A172 (cell line): ENCODE data around the gene SERPINB4. TPM values are rescaled to one million over a fixed set of nuclear protein-coding genes. Genes with fewer than 3 reads are reported as not detected.
A peak's percentile ranks its signal among the peaks of the same experiment; 100 is the strongest.
"Not testable (repeated sequence)": the region's sequence is repeated elsewhere in the genome, so short reads cannot be mapped to it uniquely, and the experiment has no call there.

Experiments
- DNase-seq: peaks from one replicate; pipeline ENCODE4 v3.0.0-alpha.2; 2015; ENCODE audit warnings: low spot score
- total RNA-seq: library from RNA; depleted of rRNA; stranded (reverse); fragments of >200 nt; shearing (Covaris generic); gene quantifications from 2 replicates; pipeline ENCODE4 v1.2.3, GENCODE V29; 2014; rRNA removed

SERPINB4 gene
- not detected in 2 replicates for total RNA-seq

DNA sequence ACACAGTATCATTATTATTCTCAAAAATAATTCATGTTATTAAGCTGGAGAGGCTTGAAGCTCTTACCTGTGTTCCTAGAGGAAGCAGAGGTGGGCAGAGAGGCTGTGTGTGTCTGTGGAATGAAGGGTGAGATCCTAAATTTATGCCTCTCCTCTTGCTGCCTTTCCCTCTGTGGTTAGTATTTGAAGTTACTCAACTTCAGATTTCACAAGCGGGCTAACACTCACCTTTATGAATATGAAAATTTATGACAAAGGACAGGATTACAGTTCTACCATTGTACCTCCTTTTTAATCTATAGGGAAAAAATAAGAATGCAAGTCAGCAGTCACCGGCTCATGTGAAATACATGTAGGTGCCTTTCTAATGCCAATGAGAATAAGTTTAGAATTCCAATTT, at the start of gene SERPINB4:
Gene SERPINB4, minus strand, starts transcription at position 115 of the 400 bp plus-strand sequence. CDS start 679 bp downstream, outside the sequence.
- DNase-seq, result not testable (repeated sequence)

DNA sequence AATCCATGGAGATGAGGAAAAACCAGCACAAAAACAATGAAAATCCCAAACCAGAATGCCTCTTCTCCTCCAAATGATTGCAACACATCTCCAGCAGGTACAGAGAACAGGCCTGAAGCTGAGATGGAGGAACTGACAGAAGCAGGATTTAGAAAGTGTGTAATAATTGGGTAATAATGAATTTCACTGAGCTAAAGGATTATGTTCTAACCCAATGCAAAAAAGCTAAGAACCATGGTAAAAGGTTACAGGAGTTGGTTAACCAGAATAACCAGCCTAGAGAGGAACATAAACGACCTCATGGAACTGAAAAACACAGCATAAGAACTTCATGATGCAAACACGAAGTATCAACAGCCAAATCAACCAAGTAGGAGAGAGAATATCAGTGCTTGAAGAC, 45.0 kb upstream of the SERPINB4 start:
- DNase-seq, result no peak

- no peak for DNase-seq
These were observed 42.8 kb upstream of the SERPINB4 start for GRCh38 chr18:63686871-63687270.

GRCh38 chr18:63684718-63685117, 40.7 kb upstream of the SERPINB4 start:
- no peak for DNase-seq

GRCh38 chr18:63683890-63684289, 39.8 kb upstream of the SERPINB4 start:
- no peak for DNase-seq

DNA sequence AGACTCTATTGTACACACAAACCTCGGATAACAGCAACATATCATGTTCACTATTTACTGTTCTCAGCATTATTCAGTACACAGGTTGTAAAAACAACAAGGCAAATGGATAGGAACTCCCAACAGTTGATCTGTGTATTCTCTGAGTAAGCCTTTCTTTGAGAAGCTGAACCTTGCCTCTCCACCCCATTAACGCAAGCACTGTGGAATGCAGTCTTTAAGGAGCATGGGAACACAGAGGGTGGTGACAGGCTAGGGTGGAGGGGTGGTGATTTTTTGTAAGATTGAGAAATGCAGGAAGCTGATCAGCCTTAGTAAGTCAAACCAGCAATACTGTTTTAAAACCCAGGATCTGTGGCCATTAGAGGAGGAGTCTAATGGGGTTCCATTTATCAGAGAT, 39.1 kb upstream of the SERPINB4 start:
- DNase-seq, result peak; percentile 26

DNA sequence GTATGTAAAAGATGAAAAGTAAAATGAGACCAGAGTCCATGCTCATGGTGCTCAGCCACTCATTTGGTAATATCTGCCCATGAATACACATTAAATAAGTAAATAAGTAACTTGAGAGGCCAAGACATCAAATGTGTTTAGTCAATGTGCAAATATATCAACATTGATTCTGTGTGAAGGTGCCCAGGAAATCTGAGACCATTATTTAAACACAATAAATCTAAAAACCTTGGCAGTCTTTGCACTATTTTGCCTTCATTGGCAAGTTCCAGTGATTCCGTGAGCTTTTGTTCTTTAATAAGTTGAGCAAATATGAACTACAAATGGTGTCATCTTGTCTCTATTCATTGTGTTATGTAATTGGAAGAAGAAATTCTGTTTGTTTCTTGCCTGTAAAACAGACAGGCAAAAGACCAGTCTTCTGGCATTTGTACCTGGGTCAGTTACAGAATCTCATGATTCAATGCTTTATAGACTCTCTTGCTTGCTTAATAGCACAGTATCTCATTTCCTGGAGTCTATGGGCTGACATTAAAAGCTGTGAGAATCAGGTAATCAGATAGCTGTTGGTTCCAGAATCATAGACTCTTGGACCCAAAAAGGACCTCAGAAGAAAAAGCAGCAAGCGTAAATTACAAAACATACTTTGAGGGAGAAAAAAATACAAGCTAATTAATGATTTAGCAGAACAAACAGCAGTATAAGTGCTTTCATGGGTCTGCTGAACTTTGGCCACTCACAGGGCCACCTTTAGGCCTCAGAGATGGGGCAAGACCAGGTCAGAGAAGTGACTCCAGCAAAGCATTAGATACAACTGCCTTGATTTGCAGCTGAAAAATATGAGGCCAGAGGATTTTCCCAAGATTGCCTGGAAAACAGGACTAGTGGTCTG, 37.6 kb upstream of the SERPINB4 start:
- DNase-seq, result no peak

DNA sequence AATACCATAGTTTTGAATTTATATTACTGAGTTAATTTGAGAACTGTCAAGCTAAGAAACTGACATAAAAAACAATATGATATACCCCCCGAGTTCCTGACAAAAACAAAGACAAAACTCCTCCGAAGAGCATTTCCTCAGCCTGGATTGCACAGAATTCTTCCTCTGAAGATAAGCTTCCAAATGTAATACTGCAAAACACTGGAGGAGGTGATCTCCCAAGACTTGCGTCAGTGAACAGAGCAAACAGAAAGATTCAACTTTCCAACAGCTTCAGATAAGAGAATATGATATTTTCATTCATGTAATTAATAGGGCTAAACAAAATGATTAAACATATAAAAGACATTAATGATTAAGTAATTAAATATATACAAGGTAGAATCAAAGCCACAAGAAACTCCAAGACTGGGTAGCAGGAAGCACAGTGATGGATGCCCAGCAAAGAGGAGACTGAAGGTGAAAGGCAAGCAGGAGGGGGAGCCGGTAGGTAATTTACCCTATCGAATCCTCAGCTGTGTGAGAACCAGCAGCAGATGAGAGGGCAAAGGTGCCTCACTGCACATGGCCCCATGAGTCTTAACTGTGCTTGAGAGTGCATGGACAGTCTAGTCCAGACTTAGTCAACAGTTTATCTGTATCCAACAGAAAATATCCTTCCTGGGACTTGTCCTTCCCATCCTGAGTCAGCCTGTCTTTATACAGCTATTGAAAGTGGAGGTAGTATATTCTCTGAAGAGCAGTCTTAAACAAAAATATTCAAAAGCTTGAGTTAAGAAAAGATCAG, 36.0 kb upstream of the SERPINB4 start:
- no peak for DNase-seq

DNA sequence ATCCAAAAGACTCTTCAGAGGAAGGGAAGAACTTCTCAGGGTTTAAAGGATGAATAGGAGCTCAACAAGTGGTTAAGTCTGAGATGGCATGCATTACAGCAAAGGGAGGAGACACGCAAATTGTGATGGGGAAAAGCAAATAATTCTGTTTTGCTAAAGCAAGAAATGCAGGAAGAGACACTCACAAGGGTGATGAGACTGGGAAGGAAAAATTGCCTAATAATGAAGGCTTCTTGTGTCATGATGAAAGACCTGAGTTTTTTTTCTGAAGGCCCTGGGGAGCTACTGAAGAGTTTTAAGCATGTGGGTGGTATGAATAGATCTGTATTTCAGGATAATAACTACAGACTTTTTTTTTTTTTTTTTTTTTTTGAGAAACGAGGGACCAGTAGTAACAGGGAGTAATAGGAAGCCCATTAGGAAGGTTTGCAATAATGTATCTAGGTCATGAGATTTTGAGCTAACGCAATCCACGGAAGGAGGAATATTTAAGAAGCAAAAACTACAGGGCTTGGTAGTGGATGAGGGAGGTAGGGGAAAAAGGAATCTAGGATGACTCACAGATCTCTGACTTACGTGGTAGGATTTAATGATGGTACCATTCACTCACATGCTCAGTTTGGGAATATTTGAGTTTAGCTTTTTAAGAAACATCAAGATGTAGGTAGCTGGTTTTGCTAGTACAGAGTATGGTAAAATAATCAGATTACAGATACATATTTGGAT, 33.6 kb upstream of the SERPINB4 start:
- DNase-seq, result no peak

DNA sequence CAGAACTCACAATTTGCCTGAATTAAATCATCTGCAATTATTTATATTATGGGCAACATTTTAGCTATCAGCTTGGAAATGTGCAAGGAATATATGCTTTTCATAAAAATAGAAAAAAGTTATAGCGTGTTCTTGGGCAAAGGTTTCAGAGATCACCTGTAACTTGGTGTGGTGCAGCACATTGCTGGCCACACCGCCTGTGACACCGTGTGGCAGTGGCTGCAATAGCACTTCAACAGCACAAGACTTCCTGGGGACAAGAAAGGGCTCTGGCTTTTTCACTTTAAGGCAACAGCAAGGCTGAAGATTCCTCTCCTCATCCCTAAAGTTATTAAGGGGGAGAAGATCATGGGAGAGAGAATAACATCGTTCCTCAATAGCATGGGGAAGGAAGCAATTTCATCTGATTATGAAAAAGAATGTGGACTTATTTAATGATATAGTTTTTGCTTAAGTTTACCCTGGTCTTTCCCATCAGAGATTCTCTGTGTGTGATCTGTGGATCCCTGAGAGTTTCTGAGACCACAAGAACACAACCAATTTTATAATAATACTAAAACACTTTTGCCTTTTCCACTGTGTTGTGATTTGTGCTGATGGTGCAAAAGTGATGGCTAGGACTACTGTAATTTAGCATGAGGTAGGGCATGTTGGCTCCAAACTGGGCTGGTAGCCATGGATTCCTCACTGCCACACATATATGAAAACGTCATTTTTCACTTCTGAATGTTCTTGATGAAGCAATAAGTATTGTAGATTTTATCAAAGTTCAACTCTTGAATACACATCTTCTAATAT, 32.7 kb upstream of the SERPINB4 start:
- no peak for DNase-seq

DNA sequence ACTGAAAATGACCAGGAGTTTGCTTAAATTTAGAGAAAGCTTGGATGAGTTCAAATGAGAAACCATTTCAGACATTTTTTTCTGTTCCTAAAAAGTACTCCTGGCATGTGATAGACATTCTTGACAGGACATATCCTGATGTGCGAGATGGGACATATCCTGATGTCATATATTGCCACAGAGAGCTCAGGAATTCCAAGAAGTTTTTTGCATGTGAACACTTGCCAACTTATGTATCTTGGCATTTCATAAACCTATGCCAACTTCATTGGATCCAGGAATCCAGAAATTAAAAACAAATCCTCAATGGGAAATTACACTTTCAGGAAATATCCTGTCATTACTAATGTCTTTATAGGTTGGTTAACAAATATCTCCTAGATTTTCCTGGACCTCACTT, 20.5 kb upstream of the SERPINB4 start:
- DNase-seq, result no peak

DNA sequence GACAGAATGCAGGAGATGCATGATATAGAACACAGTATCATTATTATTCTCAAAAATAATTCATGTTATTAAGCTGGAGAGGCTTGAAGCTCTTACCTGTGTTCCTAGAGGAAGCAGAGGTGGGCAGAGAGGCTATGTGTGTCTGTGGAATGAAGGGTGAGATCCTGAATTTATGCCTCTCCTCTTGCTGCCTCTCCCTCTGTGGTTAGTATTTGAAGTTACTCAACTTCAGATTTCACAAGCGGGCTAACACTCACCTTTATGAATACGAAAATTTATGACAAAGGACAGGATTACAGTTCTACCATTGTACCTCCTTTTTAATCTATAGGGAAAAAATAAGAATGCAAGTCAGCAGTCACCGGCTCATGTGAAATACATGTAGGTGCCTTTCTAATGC, 17.7 kb upstream of the SERPINB4 start, which contains the start of gene SERPINB3:
Gene SERPINB3, minus strand, starts transcription at position 144 of the 400 bp plus-strand sequence. CDS start 677 bp downstream, outside the sequence.
- DNase-seq, result not testable (repeated sequence)

- DNase-seq, result not testable (repeated sequence)
These were observed 14.9 kb upstream of the SERPINB4 start for GRCh38 chr18:63658920-63659319.

GRCh38 chr18:63650271-63650670, 6.2 kb upstream of the SERPINB4 start:
- not testable (repeated sequence) for DNase-seq

DNA sequence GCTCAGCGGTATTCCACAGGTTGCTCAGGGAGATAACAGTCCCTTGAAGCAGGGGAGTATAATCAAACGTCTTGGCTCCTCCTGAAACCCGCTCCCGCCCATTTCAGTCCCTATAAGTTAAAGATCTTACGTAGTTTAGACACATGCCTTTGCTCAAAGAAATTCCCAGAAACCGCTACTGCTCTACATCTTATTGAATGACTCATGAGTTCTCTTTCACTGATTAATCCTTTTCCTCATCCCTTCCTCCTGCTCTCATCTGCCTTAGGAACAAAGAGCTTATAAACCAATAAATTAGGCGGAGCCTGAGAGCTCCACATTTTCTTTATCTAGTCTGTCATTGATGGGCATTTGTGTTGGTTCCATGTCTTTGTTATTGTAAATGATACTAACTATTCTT, 4.2 kb upstream of the SERPINB4 start:
- no peak for DNase-seq

- no peak for DNase-seq
These were observed 2.9 kb upstream of the SERPINB4 start for GRCh38 chr18:63646936-63647335.

DNA sequence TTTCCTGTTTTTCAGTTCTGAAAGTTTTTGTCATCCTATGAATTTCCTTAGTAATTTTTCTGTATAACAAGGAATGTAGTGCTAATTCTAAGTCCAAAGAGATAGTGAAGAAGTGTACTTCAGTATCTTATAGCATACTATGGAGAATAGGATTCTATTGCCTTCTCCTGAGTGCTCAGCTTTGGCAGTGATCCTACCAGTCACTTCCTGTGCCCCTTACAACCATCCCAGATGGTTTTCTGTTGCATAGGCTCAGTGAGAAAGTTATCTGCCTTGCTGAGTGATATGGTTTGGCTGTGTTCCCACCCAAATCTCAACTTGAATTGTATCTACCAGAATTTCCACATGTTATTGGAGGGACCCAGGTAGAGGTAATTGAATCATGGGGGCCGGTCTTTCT, 638 bp upstream of the SERPINB4 start:
- not testable (repeated sequence) for DNase-seq

- DNase-seq, result not testable (repeated sequence)
These were observed 1.2 kb downstream of the SERPINB4 start for GRCh38 chr18:63642668-63643356.

- not testable (repeated sequence) for DNase-seq
These were observed 2.8 kb downstream of the SERPINB4 start for GRCh38 chr18:63641157-63641680.

DNA sequence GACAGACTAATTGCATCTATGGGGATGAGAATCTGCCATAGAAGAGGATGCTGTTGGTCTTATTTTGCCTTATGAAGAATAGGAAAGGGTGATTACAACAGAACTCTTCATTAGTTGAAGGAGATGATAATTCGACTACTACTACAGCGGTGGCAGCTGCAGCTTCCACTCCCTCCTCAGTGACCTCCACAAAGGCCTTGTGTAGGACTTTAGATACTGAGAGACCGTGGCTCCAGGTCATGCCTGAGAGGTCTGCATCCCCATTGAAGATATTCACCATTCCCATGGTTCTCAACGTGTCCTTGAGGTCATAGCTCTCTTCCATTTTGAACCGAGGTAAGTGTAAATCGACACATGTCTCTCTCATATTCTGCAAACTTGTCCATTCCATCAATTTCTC, 6.4 kb downstream of the SERPINB4 start:
- no peak for DNase-seq
